Limb (tissue), 2 donors: ENCODE measurements around the gene POLR2A.

Source experiments
- DNase-seq, 2 donors: peaks; one replicate each; pipeline ENCODE4 v3.0.0-alpha.2; 2016; ENCODE audit errors: extremely low spot score in 2 of 2

Gene POLR2A

DNA sequence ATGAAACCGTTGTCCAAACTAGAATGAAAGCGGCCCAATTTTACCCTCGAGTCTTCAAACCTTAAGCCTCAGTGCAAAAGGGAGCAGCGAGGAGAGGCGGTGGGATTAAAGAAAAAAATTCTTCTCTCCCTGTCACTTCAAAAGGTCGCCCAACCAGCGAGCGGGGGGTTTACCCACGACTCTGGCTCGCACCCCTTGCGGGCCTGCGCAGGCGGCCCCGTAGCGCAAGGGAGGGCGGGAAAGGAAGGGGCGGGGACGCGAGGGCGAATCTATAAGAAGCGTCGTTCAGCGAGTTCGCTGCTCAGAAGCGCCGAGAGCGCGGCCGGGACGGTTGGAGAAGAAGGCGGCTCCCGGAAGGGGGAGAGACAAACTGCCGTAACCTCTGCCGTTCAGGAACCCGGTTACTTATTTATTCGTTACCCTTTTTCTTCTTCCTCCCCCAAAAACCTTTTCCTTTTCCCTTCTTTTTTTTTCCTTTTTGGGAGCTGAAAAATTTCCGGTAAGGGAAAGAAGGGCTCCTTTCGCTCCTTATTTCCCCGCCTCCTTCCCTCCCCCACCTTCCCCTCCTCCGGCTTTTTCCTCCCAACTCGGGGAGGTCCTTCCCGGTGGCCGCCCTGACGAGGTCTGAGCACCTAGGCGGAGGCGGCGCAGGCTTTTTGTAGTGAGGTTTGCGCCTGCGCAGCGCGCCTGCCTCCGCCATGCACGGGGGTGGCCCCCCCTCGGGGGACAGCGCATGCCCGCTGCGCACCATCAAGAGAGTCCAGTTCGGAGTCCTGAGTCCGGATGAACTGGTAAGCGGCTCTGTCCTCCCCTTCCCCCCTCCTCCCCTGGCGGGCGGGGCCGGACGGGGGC is at the start of gene POLR2A:
Gene POLR2A (plus strand): TSS at position 300 of the 852 bp plus-strand sequence.
- peak; percentile 96 to 99 for DNase-seq

GRCh38 chr17:7435676-7436555 is 48.2 kb upstream of the POLR2A start:
- peak in 1 of 2 donors; percentile 69 for DNase-seq

- DNase-seq, result peak; percentile 69 to 85
These were observed 47.4 kb upstream of the POLR2A start for GRCh38 chr17:7436556-7437368.

- no peak for DNase-seq
These were observed 46.8 kb upstream of the POLR2A start for GRCh38 chr17:7437369-7437863.

DNA sequence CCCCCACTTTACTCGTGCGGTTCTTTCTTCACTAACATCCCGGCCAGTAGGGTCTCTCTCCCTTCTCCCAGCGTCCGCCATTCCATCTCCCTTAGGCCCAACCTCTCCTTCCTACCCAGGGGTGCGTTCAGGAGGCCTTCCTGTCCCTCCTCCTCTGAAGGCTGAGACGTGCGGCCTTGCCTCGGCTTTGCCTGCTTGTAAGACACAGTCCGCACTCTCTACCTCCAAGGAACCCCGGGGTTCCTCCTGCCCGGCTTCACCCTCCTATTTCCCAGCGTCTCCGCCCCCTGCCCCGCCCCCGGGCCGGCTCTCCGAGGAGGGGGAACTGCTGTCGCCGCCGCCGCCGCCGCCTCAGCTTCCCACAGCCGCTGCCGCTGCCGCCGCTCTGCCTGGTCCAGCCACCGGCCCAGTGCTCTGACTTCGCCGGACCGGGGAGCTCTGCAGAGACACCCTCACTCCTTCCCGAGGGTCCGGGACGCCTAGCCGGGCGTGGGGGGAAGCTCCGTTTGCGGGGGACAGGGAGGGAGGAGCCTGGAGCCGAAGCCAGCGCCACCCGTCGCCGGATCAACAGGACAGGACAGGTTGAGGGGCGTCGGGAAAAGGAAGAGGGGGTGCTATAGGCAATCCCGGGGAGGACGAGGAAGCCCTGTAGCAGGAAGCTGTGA is 46.1 kb upstream of the POLR2A start:
- peak in 1 of 2 donors; percentile 79 for DNase-seq

DNA sequence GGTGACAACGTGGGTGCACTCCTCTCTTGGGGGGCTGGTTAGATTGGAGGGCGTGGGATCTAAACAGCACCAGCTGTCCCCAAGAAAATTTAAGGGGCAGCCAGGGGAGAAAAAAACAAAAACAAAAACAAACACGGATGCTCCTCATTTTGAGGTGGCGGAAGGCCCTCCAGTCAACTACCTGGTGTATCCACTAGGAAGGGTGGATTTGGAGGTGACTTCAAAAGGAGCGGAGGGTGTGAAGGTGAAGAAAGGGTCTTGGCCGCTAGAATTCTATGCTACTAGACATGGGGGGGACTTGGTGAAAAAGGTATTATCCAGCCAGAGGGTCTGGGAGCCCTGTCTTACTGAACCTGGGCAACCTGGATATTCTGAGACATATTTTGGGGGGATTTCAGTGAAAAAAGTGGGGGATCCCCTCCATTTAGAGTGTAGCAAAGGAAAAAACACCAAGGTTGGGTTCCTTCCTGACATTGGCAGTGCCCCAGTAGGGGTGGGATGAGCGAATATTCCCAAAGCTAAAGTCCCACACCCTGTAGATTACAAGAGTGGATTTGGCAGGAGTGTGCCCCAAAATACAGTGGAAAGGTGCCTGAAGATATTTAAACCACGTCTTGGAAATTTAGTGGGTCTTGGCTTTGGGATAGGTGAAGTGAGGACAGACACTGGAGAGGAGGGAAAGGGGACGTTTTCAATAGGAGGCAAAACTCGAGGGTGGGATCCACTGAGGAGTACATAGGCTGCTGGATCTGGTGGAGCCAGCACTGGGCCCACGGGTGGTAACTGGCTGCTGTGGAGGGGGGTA is 45.3 kb upstream of the POLR2A start:
- DNase-seq, result no peak

- peak in 1 of 2 donors; percentile 51 for DNase-seq
These were observed 44.6 kb upstream of the POLR2A start, which contains the start of gene FGF11 for GRCh38 chr17:7439462-7440112. Gene FGF11 (plus strand): TSS chr17:7439512. CDS start chr17:7439621, 109 bp downstream.

- DNase-seq, result peak in 1 of 2 donors; percentile 86
These were observed 43.9 kb upstream of the POLR2A start for GRCh38 chr17:7440113-7440833.

- peak in 1 of 2 donors; percentile 55 for DNase-seq
These were observed 43.4 kb upstream of the POLR2A start for GRCh38 chr17:7440834-7441195.

- DNase-seq, result no peak
These were observed 42.9 kb upstream of the POLR2A start for GRCh38 chr17:7441266-7441665.

- no peak for DNase-seq
These were observed 42.0 kb upstream of the POLR2A start for GRCh38 chr17:7442142-7442541.

DNA sequence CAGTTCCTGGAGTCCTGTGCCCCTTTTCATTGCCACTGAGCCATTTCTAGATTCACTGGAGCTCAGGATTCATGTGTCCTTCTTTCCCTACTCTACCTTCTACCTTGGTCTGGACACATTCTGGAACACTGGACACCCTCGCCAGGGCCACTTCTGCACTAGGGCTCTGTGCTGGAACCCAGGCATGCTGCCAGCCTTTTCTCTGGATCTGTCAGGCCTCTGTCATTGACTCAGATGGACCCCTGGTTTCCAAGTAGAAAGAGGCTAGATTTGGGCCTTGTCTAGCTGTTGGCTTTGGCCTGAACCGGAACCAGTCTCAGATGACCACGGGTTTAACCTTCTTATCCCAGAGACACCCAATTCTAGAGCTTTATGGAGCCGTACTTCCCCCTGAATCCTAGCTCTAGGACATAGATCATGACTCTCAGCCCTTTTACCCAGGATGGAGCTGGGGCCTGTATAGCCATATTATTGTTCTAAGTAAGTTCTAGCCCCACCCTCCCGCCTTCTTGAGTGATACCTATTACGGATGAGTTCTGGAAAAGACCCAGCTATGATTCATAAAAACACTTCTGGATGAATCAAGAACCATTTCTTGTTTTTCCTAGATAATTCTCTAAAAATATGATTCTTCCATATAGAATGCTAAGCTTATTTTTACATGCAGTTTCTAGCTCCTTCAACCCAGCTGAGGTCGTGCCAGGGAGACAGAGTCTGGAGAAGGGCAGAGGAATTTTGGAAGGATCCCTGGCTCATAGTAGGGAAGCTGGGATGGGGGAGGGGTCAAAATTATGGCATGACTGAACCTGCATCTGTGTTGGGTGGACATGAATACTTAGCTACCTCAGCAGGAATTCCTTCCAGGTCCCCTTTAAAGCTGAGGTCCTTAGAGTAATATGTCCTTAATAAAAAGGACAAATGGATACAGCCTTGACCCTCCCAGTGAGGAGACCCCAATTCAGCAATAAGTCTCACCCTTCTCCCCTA is 40.4 kb upstream of the POLR2A start:
- DNase-seq, result no peak

- peak; percentile 53 to 74 for DNase-seq
These were observed 39.2 kb upstream of the POLR2A start, which contains the start of gene CHRNB1 for GRCh38 chr17:7444682-7445618. Gene CHRNB1 (plus strand): TSS chr17:7445061. CDS start chr17:7445128, 67 bp downstream.

DNA sequence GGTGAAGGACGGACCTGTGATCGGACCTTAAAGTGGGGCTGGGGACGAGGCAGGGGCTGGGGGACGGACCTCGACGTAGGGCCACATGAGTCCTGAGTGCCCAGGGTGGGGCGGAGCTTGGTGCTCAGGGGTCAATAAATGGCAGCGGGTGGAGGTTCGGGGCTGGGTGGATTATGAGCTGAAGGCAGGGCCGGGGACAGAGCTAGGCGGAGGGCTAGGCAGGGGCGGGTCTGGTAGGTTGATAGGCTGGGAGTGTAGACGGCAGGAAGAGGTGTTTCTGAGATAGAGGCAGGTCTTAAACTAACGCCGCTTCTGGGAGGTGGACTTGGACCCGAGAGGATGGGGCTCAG is 38.6 kb upstream of the POLR2A start:
- no peak for DNase-seq

GRCh38 chr17:7448461-7448860 is 35.7 kb upstream of the POLR2A start:
- DNase-seq, result no peak

DNA sequence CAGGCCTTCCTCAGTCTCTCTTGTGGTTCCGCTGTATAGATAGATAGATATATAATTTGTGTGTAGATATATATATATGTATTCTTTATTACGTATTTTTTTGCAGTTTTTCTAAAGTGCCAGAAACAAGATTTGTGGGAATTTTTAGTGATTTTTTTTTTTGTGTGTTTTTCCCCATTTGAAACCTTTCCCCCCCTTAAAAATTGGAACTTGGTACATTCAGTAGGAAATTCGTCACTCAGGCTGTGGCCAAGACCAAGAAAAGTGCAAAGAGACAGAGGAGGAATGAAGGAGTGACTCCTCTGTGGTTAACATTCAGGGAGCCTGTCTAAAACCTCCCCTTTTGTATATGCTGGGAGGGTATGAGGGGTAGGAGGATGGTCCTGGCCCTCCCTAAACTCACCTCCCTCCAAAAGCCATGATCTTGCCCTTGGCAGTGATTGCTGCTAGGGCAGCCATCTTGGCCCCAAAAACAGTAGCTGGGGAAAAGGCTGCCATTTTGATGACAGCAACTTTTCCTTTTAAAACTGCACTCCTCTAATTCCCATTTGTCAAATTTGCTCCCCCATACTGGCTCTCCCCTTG is 24.1 kb upstream of the POLR2A start:
- no peak for DNase-seq
